Activated CD8-positive, alpha-beta memory T cell treated with anti-CD3 and anti-CD28 coated beads, Interleukin-2, amount 50 U/mL, for 4 hours (primary cell): ENCODE results near the gene EEF1AKMT2.
A peak's percentile ranks its signal among the peaks of the same experiment; 100 is the strongest.
"Not testable (repeated sequence)": the region's sequence is repeated elsewhere in the genome, so short reads cannot be mapped to it uniquely, and the experiment has no call there.

ENCODE experiments used
- DNase-seq: peaks from one replicate; pipeline ENCODE4 v3.0.0-alpha.2; 2020

EEF1AKMT2 gene

DNA sequence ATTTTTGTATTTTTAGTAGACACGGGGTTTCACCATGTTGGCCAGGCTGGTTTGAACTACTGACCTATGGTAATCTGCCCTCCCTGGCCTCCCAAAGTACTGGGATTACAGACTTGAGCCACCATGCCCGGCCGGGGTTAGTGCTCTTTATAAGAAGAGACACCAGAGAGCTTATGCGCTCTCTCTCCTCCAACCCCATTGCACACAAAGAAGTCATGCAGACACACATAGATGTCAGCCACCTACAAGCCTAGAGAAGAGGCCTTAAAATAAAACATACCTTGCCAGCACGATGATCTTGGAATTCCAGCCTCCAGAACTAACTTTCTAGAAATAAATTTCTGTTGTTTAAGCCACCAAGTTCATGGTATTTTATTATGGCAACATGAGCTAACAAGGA is 37.5 kb downstream of the EEF1AKMT2 start:
- no peak for DNase-seq

DNA sequence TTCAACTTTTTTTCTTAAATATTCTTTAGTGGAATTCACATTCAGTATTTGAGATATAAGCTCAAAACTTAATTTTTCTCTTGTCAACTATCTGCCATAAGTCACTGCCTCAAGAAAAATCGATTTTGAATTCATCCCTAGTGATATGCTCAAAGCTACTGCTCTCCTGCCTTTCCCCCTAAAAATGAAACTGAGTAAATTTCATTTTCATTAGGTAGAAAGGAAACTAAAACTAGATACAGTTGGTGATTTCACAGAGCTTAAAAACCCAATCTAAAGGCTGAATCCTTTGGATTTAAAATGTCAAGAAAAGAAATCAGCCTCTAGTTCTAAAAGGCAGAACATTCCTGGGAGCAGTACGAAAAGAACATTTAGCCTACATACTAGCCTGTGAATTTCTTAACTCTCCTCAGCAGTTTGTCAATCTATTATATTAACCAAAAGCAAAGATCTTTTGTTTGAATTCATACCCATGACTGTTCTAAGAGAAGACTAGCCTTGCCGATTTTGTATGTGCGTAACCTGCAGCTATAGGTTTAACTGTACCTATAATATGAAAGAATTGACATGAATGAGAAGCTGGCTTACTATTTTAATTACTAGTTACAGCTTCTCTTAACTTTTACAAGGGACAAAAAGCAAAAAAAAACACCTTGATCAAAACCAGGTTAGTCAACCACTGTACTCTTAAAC is 42.6 kb downstream of the EEF1AKMT2 start:
- no peak for DNase-seq

DNA sequence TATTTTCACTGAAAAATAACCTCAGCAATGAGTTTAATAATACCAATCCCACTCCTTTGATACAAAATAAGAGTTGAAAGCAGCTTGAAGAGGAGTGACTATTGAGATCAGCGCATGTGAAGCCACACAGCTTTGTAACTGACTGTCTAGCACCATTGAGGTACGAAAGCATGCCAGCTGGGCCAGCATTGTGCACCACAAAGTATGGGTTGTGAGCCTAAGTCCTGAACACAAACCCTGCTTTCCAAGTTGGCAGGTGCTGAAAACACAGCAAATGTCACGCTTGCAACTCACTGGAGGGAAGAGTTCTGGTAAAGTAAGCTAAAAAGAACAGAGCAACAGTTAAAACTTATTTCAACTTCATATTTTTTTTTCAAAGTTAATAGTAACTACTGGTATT is 43.5 kb downstream of the EEF1AKMT2 start:
- no peak for DNase-seq

DNA sequence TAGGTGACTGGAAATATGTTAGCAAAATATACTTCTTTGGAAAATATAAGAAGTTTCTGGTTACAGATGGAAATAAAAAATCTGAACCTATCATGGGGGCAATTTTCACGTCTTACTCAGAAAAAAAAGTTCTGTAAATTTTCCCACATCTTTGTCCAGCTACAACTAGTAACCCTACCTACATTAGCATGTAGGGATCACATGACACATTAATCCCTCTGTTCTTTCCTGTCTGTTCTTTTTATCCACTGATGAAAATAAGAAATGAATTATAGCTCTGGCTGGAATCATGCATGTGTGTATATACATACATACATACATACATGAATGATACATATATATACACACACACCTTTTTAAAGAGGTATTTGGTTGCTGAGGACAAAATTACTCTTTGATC is 43.9 kb downstream of the EEF1AKMT2 start:
- no peak for DNase-seq

DNA sequence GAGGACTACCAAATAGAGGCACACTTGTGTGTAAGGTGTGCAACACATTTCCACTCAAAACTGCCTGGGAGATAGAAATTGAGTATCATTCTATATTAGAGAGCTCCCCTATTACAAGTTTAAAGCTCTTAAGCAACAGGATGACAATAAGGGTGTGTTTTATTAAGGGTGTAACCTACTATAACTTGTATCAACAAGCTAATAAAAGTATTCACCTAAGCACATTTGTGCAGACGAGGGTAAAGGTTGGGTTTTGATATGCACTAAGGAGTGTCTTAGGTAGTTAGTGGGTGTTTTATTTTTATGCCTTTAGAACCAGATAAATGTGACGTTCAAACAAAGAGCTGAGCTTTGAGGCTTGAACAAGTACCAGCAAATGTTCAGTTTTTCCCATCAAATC is 44.7 kb downstream of the EEF1AKMT2 start:
- DNase-seq, result no peak

DNA sequence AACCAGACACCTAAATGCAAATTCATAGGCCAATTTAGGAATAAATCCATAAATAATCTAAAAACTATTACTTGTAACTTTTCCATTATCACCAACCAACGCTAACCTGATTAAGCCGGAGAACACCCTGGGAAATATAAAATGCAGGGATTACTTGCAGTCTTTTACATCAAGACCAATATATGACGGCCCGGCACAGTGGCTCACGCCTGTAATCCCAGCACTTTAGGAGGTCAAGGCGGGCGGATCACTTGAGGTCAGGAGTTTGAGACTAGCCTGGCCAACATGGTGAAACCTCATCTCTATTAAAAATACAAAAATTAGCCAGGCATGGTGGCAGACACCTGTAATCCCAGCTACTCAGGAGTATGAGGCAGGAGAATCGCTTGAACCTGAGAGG is 45.2 kb downstream of the EEF1AKMT2 start:
- not testable (repeated sequence) for DNase-seq

DNA sequence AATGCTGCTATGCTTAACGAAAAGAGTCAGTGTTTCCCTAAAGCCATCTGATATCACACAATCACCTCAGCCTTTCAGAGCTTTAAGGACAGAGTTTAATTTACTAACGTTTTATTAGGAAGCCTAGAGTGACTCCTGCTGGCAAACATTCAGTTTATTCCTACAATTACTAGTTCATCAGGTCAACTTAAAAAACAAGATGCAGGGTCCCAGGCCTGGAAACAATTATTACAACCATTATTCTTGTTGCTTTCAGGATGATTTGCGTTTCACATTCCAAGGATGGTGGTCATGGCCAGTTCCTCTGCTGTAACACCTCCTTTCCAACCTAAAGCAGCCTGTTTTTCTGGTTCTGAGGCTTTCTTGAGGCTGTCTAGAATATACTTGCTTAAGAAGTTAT is 46.0 kb downstream of the EEF1AKMT2 start:
- no peak for DNase-seq

DNA sequence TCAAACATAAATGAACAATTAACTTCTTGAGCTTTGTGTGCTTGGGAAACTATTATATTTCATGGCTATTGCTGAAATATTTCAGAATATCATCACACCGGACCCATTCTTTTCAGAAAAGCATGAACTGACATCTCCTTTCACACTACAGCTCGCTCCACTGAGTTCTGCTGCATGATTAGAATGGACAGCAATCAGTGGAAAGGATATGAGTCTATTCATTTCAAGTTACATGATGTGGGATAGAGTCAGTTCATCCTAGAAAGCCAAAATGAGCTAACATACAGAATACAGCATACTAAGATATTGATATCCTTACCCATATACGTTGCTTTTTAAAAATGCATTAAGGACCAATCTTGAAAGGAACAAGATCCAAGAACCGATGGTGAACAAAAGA is 46.4 kb downstream of the EEF1AKMT2 start:
- DNase-seq, result no peak

DNA sequence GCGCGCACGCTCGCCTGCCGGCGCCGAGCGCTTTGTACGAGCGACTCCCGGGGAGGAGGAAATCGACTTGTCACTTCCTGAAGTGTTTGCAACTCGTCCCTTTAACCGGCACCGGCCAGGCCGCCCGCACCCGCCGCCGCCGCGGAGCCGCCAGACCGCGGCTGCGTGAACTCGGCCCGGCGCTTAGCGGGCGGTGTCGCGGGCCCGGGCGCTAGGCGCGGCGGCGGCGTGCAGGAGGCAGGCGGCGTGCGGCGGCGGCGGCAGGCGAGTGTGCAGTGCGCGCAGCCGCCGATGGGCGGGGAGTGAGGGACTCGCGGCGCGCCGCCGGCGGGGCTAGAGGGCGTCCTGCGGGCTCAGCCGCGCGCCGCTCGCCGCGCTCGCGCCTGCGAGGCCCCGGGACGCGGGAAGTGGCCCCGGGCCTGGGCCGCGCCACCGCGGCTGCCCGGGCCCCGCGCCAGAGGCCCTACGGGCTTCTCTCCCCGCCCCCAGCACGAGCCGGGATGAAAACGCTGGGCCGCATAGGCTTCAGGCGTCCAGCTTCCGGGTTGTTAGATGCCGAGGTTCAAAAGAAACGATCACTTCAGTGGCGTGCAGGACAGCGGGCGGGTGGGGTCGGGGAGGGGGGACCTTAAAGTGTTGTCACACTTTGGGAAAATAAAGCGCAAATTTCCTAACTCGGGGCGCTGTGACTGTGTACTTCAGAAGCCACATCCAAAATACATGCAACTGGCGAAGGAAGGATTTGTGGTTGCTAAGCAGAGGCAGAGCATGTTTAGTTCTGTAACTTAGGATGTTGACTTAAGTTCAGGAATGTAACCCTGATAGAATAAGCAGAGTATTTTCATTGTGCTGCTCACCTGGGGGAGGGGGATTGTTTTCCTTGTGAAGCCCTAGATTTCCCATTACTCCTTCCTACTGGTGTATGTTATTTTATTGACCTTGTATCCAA is 47.3 kb downstream of the EEF1AKMT2 start, which contains the start of gene FAM53B:
Gene FAM53B (minus strand): TSS at position 277 of the 949 bp plus-strand sequence. CDS start 37,665 bp downstream, outside the sequence.
- peak; percentile 82 for DNase-seq

DNA sequence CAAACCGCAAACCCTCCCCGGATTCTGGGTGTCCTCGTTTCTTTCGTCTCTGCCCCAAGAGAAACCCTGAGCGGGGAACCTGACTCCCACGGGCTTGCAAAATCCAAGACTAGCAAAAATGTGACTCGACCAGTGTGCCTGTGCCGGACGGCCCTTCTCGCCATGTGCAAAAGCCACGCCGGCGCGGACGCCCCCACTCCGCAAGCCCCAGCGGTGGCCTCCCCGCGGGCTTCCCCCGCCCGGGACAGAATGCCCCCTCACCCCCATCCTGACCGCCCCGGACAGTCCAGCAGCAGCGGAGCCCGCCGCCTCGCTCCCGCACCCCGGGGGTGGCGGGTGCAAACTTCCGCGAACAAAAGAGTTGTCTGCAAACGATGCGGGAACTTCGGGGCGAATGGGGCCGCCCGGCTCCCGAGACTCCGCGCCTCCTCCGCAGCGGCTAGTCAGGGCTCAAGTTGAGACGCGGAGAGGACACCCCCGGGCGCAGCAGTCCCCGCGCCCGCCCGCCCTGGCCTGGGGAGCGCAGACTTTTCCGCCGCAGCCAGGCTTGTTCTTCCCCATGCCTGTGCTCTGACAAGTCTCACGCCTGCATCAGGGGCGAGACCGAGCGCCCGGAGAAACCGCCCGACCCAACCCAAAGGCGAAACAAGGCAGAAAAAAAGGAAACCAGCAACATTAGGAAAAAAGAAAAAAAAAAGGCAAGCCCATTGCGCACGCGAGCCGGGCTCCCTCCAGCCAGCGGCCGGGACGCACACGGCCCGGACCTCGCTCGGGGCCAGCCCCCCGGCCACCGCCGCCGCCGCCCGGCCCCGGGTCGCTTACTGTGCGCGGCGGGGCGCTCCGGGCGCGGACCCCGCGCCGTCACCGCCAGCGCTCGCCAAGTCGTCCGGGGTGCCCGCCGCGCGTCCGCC is 48.2 kb downstream of the EEF1AKMT2 start:
- DNase-seq, result no peak

DNA sequence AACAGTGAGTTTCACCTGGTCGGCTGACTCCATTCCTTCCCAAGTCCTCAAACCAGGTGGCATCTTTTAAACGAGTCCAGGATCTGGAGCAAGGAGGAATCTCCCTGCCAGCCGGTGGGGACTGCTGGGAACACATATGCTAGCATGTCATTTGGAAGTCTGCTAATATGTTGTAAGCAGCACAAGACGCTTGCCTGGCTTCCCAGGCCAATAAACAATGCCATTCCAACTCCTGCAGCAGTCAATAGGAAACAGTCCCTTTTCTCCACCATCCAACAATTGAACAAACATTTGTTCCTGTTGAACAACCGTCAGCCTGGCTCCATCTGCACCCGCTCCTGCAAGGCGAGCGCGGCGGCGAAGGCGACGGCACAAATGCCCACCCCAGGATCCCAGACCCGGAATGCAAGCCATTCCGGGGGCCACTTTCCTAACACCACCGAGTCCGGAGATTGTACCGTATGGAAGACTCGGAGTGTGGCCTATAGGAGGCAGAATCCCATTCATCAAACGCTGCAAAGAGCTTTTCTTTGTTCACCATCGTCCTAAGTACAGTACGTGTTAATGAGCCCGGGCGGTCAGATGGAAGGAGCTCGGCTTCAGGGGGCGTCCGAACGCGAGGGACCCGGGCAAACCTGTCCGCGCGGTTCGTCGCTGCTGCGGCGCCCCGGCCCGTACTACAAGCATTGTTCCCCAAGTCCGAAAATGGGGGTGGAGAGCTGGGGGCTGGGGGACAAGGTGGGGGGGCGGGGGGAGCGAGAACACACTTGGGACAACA is 49.1 kb downstream of the EEF1AKMT2 start:
- DNase-seq, result no peak

DNA sequence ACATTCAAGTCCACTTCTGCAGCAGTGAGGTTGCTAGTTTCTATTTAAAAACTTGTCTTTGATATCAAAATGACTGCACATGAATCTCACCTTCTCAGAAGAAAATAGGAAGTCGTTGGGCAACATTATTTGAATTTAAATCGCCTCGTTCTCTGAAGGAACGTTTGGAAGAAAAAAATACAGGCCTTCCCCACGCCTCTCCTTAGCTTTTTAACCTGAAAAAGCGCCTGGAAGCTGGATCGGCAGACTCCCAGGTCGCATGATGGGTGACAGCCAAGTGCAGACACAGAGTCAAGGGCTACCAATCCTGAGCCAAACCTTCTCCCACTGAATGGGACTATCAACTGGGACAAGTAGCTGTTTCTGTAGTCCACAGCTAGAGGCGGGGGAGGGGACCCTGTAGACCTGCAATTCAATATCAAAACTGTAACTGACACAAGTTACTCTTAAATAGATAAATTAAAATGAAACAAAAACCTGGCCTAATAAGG is 49.7 kb downstream of the EEF1AKMT2 start:
- DNase-seq, result no peak

DNA sequence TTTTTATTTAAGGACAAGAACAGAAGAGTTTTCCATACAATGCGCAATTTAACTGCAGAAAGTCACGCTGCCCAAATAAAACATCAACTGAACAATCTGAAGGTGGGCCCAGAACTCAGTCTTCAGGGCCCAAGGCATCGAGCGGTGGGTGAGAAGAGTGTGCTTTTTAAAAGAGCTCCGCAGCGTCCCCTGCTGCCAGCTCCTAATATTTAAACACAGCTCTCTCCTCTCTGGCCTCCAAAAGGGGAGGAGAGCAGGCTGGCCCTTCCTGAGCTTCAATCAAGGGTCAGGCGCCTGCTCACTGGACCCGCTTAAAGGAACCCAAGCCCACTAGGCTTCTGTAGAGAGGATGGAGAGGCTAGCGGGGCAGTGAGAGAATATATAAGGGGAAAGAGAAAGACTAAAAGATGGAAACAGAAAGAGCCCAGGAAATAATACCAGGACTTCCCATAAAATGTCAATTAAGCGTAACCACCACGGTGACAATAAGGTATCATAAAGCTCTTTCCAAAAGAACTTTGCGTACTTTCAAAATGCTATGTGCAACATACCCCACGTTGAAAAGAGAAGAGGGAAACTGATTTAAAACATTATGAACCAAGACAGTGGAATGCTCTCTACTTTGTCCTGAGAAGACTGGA is 50.3 kb downstream of the EEF1AKMT2 start:
- peak; percentile 80 for DNase-seq

DNA sequence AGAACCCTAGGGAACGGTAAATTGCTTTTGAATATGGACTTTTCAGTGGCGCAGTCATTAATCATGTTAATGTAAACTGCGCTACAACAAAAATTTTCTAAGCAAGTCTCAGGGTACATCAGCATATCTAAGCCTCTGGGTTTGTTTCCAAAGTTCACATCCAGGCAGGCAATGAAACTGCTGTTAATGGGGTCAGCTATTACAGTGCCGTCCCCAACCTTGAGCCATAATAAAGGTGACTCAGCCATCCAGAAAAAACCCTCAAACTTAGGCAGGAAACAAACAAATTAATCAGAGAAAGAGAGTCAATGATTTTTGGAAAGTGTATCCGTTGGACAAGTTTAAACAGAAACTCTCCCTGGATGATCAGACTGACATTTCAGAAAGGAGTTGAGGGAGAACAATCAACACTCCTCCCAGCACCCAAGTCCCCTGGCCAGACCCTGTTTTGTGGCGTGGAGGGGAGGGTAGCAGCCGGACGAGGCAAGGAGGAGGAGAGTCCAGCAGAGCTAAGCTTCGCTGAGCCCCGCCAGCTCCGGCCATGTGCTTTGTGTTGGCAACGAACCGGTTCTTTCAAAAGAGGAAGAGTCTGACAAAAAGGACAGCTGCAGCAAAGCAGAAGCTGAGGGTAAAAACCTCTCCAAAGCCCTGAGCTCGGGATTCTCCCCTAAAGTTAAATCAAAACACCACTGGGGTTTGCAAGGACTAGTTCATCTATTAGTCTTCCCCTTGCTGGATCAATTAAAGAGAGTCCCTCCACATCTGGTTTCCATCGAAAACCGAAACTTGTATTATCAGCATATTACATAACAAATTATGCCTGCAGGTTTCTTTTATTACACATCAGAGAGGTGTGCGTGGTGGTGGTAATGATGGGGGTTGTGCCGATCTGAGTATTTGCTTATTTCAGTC is 51.1 kb downstream of the EEF1AKMT2 start:
- no peak for DNase-seq

DNA sequence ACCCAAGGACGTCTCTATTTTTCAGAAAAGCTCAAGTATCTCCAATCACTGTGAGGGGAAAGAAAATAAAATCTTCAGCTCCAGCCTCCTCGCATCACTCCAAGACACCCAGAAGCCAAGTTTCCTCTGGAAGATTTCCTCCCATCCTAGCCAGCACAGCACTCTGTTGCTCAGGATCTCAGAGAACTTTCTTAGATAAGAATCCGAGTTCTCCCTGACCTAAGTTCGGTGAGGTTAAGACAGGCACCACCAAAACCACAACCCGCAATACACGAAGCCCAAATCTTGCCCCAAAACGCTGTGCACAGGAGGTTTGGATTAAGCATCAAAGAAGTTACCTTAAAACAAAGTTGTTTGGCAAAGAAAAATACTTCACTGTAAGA is 51.7 kb downstream of the EEF1AKMT2 start:
- no peak for DNase-seq

DNA sequence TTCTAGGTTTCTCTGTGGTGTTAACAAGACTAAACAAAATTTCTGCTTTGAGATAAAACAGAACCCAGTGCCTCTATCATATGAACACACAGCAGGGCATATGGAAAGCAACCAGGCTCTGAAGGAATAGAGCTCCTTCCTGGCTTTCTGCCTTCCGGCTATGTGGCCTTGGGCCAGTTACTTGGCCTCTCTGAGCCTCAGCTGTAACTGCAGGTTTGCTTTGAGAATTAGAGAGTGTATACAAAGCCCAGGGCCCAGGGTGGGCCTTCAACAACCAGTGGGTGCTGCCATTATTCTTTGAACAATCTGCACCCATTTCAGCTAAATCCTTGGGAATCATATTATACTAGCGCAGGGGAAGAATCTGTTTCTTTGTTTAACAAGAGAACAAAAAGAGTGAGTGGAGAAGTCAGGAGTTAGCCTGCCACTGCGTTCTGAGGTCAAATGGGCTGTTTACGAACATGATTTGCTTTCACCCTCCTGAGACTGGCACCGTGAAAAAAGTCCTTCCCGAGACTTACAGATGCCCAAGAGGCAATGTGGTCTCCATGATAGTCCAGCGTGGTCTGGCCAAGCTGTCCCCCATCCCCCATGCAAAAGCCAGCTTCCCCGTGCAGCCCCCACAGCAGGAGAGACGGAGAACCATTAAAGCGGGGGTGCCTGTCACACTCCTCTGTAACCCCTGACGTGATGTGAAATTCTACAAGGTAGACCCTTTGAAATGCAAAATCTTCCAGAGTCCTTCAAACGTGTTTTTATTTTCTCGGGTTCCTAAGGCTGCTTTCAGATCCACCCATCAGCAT is 52.4 kb downstream of the EEF1AKMT2 start:
- no peak for DNase-seq

DNA sequence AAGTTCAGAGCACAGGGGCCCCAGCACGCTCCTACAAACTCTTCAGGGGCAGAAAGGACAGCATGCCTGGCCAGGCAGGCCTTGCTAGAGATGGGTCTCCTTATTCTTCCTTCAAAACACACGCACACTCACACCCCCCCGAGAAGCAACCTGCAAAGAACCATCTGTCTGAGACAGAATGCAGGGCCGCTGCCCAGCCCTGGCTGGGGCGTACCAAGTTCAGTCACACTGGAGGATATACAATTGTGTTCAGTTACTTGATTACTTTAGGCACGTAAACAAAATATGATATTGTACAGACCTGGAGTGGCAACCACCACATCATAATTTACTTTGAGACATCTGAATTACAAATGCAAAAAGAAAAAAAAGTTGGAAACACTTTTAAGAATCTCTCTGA is 53.2 kb downstream of the EEF1AKMT2 start:
- no peak for DNase-seq

DNA sequence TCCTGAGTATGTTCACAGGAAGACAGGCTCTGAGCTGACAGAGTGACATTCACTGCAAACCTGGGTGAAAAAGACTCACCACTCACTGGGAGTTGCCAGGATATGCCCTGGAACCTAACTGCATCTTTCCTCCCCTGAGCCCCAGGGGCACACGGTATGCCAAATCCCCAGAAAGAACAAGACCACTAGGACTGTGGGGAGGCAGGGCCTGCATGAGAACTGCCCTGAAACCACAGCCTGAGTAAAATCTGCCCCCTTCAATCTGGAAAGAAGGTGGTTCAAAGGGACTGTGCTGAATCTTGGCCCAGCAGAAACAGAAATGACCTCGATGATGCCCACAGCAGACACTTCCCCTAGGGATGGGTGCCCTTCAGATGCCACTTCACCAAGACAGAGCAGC is 54.0 kb downstream of the EEF1AKMT2 start:
- DNase-seq, result no peak

DNA sequence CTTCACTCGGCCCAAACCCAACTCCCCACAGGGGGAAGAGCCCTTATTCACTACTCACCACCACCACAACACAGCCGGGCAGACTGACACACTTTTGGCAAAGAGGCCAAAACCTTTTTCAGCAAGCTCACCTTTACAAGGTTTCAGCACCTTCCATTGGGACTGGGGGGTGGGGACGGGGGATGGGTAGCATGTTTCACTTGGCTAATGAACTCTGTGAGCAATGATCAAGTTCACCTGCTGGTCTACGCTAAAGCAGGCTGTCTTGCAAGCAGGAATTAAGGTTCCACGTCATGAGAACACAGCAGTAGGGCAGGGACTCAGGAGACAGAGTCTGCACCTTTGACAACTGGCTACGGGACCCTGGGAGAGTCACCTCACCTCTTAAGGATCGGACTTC is 54.5 kb downstream of the EEF1AKMT2 start:
- DNase-seq, result no peak
